ENCODE measurements around the gene KIRREL1. TPM values are rescaled to one million over a fixed set of nuclear protein-coding genes. Genes with fewer than 3 reads are reported as not detected.

KIRREL1 gene
- total RNA-seq, 1 donor from 2014 or later = 66.8 TPM

DNA sequence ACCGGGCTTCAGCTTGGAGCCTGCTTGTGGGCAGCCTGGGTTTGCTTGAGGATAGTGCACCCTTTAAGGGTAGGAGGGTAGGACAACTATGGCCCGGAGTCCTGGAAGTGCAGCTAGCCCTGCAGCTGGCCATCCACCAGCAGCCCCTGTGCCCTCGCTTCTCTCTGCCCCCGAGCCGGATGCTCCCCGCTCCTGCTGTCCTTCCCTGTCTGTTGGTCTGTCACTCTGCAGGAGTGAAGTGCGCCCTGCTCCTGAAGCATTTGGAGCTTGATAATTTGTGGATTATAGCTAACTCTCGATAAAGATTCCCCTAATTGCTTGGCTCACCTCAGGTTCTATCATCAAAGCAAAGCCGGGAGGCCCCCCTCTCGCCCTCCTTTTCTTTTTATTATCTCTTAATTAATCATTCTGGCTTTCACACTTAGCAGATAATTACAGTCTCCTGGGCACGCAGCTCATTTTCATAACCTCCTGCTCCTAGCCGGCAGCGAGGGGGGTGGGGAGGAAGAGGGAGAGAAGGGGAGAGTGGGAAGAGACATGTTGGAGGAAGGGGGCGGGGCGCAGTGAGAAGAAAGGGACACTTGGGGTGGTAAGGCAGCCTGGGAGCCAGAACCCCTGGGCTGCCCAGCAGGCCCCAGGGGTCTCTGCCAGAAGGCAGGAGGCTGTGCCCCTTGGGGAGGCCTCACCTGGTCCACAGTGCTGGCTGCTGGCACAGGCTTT, 14.4 kb downstream of the KIRREL1 start:
- Mint-ChIP-seq H3K4me3 (ENCODE audit: unreplicated experiment) (no peak overlapping the region), H3K36me3 (ENCODE audit: low read depth, unreplicated experiment) (peaks cover 18% of the 10 kb centered on the region), H3K4me1 (ENCODE audit: unreplicated experiment) (peaks cover 69% of the 10 kb centered on the region), H3K9me3 (ENCODE audit: unreplicated experiment) (no peaks in the 10 kb centered on the region), H3K27me3 (ENCODE audit: unreplicated experiment) (peaks cover 5% of the 10 kb centered on the region), H3K27ac (ENCODE audit: unreplicated experiment) (peak overlapping the region; percentile 42)
- no peak for TF ChIP-seq CTCF (IDR thresholded peaks at IDR 0.05; ENCODE audit: unreplicated experiment)
- DNase-seq (ENCODE audit: low spot score) = no peak

GRCh38 chr1:158008630-158009029, 15.2 kb downstream of the KIRREL1 start:
- H3K9me3 Mint-ChIP-seq (ENCODE audit: unreplicated experiment) = no peaks in the 10 kb centered on the region
- TF ChIP-seq CTCF (IDR thresholded peaks at IDR 0.05; ENCODE audit: unreplicated experiment) = no peak
- H3K4me3 Mint-ChIP-seq (ENCODE audit: unreplicated experiment) = peak overlapping the region; percentile 39
- H3K4me1 Mint-ChIP-seq (ENCODE audit: unreplicated experiment) = peaks cover 72% of the 10 kb centered on the region
- DNase-seq (ENCODE audit: low spot score) = no peak
- H3K36me3 Mint-ChIP-seq (ENCODE audit: low read depth, unreplicated experiment) = peaks cover 18% of the 10 kb centered on the region
- peak overlapping the region; percentile 18 for H3K27ac Mint-ChIP-seq (ENCODE audit: unreplicated experiment)
- H3K27me3 Mint-ChIP-seq (ENCODE audit: unreplicated experiment) = peaks cover 5% of the 10 kb centered on the region

DNA sequence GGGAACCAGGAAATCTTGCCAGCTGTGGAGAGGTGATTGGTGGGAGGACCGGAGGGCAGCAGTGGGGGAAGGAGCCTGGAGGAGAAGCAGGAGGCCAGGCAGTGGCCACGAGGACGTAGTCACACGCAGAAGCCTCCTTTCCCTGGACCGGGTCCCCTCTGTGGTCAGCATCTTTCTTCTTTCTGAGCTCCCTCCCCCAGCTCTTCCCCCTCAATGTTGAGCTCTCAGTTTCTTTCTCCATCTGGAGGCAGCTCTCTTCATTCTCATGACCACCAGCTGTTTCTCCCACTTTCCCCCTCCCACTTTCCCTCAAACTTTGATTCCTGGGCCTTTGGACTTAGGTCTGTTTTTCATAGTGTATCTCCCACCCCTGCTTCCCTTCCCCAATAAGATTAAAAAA, 18.3 kb downstream of the KIRREL1 start:
- TF ChIP-seq CTCF (IDR thresholded peaks at IDR 0.05; ENCODE audit: unreplicated experiment) = no peak
- Mint-ChIP-seq H3K27ac (ENCODE audit: unreplicated experiment) (no peak overlapping the region), H3K36me3 (ENCODE audit: low read depth, unreplicated experiment) (peaks cover 13% of the 10 kb centered on the region), H3K4me1 (ENCODE audit: unreplicated experiment) (peaks cover 88% of the 10 kb centered on the region), H3K27me3 (ENCODE audit: unreplicated experiment) (peaks cover 5% of the 10 kb centered on the region), H3K9me3 (ENCODE audit: unreplicated experiment) (no peaks in the 10 kb centered on the region), H3K4me3 (ENCODE audit: unreplicated experiment) (no peak overlapping the region)
- DNase-seq (ENCODE audit: low spot score) = no peak

GRCh38 chr1:158013840-158014730, 20.6 kb downstream of the KIRREL1 start:
- H3K27ac Mint-ChIP-seq (ENCODE audit: unreplicated experiment) = peak overlapping the region; percentile 92
- H3K27me3 Mint-ChIP-seq (ENCODE audit: unreplicated experiment) = peaks cover 11% of the 10 kb centered on the region
- DNase-seq (ENCODE audit: low spot score) = no peak
- TF ChIP-seq CTCF (IDR thresholded peaks at IDR 0.05; ENCODE audit: unreplicated experiment) = no peak
- no peak overlapping the region for H3K4me3 Mint-ChIP-seq (ENCODE audit: unreplicated experiment)
- no peaks in the 10 kb centered on the region for H3K9me3 Mint-ChIP-seq (ENCODE audit: unreplicated experiment)
- H3K4me1 Mint-ChIP-seq (ENCODE audit: unreplicated experiment) = peaks cover 88% of the 10 kb centered on the region
- peaks cover 10% of the 10 kb centered on the region for H3K36me3 Mint-ChIP-seq (ENCODE audit: low read depth, unreplicated experiment)
